Coronary artery (tissue), 2 donors: Measurements from ENCODE around the gene SP100.

Experiments used
- DNase-seq: peaks from one replicate; pipeline ENCODE4 v3.0.0-alpha.2; 2017; ENCODE audit warnings: low spot score
- H3K27ac ChIP-seq, 2 donors: fragments of 200-600 bp; sonication (generic); one replicate each; pipeline ENCODE4 v1.5.1; 2016 to 2019
- H3K4me3 ChIP-seq: fragments of 200-600 bp; sonication (generic); 2 replicates; pipeline ENCODE4 v1.5.1; 2016; ENCODE audit warnings: mild to moderate bottlenecking, moderate library complexity
- CTCF ChIP-seq: fragments of 200-600 bp; sonication (generic); IDR thresholded peaks from one replicate; pipeline ENCODE4 v1.5.1; 2019; ENCODE audit warnings: antibody characterized with exemption

SP100 gene

GRCh38 chr2:230537531-230537976 lies 121.6 kb downstream of the SP100 start:
- Histone ChIP-seq H3K27ac (no peak overlapping the region), H3K4me3 (no peak overlapping the region)
- DNase-seq: no peak
- TF ChIP-seq CTCF: no peak

GRCh38 chr2:230540332-230540731 lies 124.3 kb downstream of the SP100 start:
- no peak for DNase-seq
- H3K27ac ChIP-seq: no peak overlapping the region
- TF ChIP-seq CTCF: no peak
- no peak overlapping the region for H3K4me3 ChIP-seq

- TF ChIP-seq CTCF: no peak
- Histone ChIP-seq H3K27ac (no peak overlapping the region), H3K4me3 (no peak overlapping the region)
- DNase-seq: no peak
Observed at GRCh38 chr2:230541934-230542380, 126.0 kb downstream of the SP100 start.

- Histone ChIP-seq H3K27ac (no peak overlapping the region), H3K4me3 (no peak overlapping the region)
- no peak for TF ChIP-seq CTCF
- DNase-seq: no peak
Observed at GRCh38 chr2:230542751-230543150, 126.8 kb downstream of the SP100 start.

GRCh38 chr2:230552181-230552580 lies 136.2 kb downstream of the SP100 start:
- no peak for DNase-seq
- no peak overlapping the region for H3K27ac ChIP-seq
- H3K4me3 ChIP-seq: no peak overlapping the region
- no peak for TF ChIP-seq CTCF

- Histone ChIP-seq H3K4me3 (no peak overlapping the region), H3K27ac (no peak overlapping the region)
- no peak for DNase-seq
- no peak for TF ChIP-seq CTCF
Observed at GRCh38 chr2:230557065-230557464, 141.1 kb downstream of the SP100 start.

- no peak for TF ChIP-seq CTCF
- Histone ChIP-seq H3K4me3 (no peak overlapping the region), H3K27ac (no peak overlapping the region)
- DNase-seq: no peak
Observed at GRCh38 chr2:230564805-230565779, 149.1 kb downstream of the SP100 start.
